ENCODE data around the gene KRI1.

Gene KRI1

GRCh38 chr19:10518444-10519361 is 47.1 kb downstream of the KRI1 start:
- DNase-seq (ENCODE audit: low read depth): no peak

GRCh38 chr19:10517760-10518443 is 47.9 kb downstream of the KRI1 start:
- no peak for DNase-seq (ENCODE audit: low read depth)

GRCh38 chr19:10517361-10517759 is 48.5 kb downstream of the KRI1 start, which contains the start of gene S1PR5:
Gene S1PR5 (minus strand): TSS chr19:10517447. CDS start chr19:10515011, 2,436 bp downstream.
- DNase-seq (ENCODE audit: low read depth): no peak

GRCh38 chr19:10516671-10517286 is 49.0 kb downstream of the KRI1 start:
- DNase-seq (ENCODE audit: low read depth): no peak

GRCh38 chr19:10516064-10516385 is 49.8 kb downstream of the KRI1 start:
- DNase-seq (ENCODE audit: low read depth): no peak

GRCh38 chr19:10514211-10515145 is 51.3 kb downstream of the KRI1 start:
- DNase-seq (ENCODE audit: low read depth): no peak

- DNase-seq (ENCODE audit: low read depth): no peak
Observed at GRCh38 chr19:10513223-10513622, 52.6 kb downstream of the KRI1 start.

GRCh38 chr19:10510301-10510802 is 55.5 kb downstream of the KRI1 start:
- DNase-seq (ENCODE audit: low read depth): no peak

GRCh38 chr19:10508707-10509106 is 57.1 kb downstream of the KRI1 start:
- DNase-seq (ENCODE audit: low read depth): no peak

- DNase-seq (ENCODE audit: low read depth): no peak
Observed at GRCh38 chr19:10508036-10508435, 57.8 kb downstream of the KRI1 start.

GRCh38 chr19:10505583-10506229 is 60.1 kb downstream of the KRI1 start:
- no peak for DNase-seq (ENCODE audit: low read depth)

Measured in HS-27A (cell line).